NCI-H226 (cell line): ENCODE results near the gene CDC42SE2.

ENCODE experiments used
- DNase-seq: peaks from one replicate; pipeline ENCODE4 v3.0.0-alpha.2; 2015

Gene CDC42SE2

DNA sequence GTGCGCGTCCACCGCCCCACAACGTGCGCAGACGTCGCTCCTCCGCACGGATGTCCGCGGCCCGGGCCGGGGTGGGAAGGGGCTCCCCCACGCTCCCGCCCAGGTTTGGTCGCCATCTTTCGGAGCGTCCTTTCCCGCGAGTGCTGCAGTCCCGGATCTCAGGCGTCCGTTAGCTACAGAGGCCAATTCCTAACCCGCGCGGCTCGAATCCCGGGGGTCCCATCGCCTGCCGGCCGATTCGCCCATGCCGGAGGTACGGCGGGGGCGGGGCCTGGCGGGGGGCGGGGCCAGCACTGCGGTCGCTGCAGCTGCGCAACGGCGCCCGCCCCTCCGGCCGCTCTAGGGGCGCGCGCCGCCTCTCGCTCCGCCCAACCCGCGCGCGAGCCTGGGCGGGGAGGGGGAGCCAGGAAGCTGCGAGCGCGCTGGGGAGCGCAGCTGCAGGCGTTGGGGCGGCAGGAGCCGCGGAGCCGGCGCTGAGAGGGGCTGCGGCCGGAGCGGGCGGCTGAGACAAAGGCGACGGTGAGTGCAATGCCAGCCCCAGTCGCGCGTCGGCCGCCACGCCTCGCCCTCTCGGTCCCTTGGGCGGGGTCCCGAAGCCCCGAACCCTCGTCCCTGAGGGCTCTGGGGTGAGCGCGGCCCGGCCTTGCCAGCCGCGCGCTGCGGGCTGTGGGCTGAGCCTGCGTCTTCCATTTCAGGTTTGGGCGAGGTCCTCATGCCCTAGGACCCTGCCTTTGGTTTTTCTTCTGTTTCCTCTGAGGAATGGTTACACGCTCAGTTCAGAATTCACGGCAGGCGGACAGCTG is at the start of gene CDC42SE2:
TSS of gene CDC42SE2 (plus strand) at position 406 of the 803 bp plus-strand sequence. CDS start 95,441 bp downstream, outside the sequence.
- DNase-seq = peak; percentile 88

GRCh38 chr5:131214609-131215227 is 49.1 kb upstream of the CDC42SE2 start:
- no peak for DNase-seq

- no peak for DNase-seq
These were observed 46.1 kb upstream of the CDC42SE2 start for GRCh38 chr5:131217791-131218190.

DNA sequence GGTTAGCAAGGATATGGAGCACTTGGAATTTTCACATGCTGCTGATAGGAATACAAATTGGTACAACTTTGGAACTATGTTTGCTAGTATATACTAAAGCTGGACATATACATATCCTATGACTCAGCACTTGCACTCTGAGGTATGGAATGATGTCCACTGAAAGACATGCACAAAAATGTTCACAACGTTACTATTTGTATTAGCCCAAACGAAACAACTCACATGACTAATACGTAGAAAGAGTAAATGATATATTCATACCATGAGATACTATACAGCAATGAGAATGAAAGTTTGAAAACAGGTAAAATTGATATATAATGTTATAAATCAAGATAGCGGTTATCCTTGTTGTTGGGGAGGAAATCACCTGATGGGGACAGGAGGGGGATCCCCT is 45.5 kb upstream of the CDC42SE2 start:
- no peak for DNase-seq

DNA sequence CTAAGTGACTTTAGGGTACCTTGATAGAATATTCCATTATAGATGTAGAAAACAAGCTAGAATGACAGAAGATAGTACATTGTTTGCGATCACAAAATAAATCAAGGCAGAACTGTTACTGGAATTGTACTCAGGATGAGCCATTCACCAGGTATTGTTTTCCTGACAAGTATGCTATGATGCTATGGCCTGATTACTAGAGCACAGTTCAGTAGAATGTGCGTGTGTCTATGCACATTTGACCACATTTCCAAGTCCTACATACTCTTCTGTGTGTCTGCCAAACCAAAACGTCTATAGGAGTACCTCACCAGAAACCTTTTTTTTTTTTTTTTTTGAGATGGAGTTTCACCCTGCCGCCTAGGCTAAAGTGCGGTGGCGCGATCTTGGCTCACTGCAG is 43.3 kb upstream of the CDC42SE2 start:
- no peak for DNase-seq

DNA sequence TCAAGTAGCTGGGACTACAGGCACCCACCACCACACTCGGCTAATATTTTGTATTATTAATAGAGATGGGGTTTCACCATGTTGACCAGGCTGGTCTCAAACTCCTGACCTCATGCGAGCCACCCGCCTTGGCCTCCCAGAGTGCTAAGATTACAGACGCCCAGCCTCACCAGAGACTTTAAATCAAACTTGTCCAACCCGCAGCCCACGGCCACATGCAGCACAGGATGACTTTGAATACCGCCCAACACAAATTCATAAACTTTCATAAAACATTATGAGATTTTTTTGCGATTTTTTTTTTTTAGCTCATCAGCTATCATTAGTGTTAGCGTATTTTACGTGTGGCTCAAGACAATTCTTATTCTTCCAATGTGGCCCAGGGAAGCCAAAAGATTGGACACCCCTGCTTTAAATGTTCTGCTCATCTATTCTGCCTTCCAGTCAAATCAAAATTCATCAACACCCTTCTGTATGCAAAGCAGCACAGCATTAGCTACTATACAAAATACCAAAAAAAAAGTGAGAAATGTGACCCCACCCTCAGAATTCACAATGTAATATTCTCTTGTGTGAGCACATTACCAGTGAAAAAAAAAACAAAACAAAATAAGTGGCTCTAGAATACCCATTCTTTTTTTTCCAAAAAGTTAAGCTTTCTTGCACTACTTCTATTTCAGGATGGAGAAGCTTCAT is 42.7 kb upstream of the CDC42SE2 start:
- DNase-seq = no peak

GRCh38 chr5:131221888-131222287 is 42.0 kb upstream of the CDC42SE2 start:
- DNase-seq = peak; percentile 36

DNA sequence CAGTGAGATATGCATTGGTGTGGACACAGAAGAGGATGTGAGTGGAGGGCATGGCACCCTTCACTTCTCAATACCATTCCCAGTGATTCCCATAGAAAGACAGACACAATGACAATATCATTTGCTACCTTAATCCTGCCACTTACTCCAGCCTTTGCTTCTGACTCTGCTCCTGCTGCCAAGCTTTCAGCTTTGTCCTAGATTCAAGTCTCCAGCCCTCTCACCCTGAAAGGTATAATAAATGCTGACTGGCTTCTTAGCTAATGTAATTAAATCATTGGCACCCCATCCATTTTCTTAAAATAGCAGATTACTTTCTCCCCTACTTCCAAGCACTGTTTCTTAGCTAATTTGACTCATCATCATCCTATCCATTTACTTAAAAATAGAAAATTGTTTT is 41.1 kb upstream of the CDC42SE2 start:
- DNase-seq = no peak

GRCh38 chr5:131223751-131224386 is 40.0 kb upstream of the CDC42SE2 start:
- no peak for DNase-seq

DNA sequence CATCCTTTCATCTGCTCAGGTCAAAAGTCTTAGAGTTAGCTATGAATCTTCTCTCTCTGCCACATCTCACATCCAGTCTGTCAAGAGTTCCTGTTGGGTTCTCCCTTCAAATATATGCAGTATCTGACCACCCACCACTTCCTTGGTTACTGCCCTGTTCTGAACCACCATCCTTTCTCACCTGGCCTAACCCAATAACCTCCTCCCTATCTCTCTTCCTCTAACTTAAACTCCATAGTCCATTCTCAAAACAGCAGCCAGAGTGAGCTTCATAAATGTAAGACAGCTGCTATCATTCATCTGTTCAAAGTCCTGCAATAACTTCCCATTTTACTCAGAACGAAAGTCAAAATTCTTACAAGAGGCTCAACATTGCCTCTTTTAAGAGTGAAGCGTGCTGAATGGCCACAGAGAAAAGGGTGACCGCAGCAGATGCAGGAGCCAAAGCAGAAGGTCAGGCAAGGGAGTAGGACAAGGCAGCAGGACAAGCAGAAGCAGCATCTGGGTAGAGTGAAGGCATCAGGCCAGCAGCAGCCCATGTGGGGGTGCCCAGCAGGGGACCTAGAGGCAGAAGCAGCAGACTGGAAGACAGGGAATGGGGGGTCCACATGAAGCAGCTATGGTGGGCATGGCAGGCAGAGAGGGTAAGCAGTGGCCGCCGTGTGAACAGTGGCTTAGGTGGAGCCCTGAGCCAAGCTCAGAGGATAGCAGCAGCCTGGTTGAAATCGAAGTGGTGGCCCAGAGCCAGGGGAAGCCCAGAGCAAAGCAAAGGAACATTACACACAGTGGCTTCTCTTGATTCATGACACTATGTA is 39.3 kb upstream of the CDC42SE2 start:
- DNase-seq = no peak

DNA sequence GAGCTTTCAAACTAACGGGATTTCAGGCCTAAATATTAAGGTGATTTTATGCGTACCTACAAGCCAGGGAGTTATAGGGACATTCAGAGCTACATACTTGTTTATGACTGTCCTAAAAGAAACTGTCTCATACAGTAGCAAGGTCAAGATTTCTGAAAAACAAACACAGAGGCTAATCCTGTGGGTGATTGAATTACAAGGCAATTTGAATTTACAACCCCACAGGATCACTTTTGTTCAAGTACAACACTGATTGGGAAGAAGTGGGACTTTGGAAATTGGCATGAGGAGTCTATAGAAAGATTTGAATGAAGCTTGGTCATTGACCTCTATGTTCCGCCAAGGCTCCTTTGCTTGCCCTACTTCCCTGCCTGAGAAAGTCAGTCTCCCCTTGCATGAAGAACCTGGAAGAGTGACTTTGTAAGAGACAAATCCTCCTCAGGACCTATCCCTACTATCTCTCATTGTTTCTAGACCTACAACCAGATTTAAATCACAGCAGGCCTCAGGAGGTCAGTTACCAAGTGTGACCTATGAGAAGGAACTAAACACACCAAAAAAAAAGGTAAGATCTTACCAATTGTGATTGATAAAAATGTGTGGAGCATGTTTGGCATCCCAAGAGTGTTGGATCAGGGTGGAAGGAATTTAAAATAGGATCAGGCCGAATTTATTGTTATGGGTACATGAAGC is 38.4 kb upstream of the CDC42SE2 start:
- DNase-seq = no peak

- peak; percentile 50 for DNase-seq
These were observed 37.0 kb upstream of the CDC42SE2 start for GRCh38 chr5:131226899-131227298.

DNA sequence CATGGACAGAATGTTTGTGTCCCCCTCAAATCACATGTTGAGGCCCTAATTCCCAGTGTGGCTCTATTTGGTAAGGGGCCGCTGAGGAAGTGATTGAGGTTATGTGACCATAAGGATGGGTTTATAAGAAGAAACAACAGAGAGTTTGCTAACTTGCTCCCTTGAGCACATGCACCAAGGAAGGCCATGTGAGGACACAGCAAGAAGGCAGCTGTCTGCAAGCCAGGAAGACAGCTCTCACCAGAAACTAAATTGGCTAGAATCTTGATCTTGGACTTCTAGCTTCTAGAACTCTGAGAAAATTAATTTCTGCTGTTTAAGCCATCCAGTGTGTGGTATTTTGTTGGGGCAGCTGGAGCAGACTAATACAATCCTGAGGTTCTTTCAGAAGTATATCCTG is 35.2 kb upstream of the CDC42SE2 start:
- no peak for DNase-seq

DNA sequence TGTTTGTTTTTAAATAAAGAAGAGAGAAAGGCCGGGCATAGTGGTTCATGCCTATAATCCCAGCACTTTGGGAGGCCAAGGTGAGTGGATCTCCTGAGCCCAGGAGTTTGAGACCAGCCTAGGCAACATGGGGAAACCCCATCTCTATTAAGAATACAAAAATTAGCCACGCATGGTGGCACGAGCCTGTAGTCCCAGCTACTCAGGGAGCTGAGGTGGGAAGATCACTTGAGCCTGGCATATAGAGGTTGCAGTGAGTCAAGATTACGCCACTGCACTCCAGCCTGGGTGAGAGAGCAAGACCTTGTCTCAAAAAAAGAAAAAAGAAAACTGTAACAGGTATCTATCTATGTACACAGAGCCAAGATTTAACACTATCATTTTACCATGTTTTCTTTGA is 34.2 kb upstream of the CDC42SE2 start:
- DNase-seq = no peak

DNA sequence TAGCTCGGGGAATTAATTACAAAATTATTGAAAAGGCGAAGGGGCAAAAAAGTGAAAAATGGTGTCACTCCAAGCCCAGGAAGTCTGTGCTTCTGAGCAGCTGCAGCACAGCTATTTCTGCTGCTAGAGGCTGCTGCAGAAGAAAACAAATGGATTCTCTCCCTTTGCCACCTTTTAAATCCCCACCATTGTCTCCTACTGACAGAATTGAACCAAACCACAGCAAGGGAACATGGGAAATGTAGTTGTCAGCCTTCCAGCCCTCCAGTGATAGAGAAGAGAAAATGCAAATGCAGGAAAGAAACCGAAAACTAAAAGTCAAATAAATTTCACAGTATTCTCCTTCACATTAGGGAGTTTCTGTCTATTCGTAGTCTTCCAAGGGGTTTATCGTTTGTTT is 33.4 kb upstream of the CDC42SE2 start:
- DNase-seq = no peak

- DNase-seq = no peak
These were observed 24.2 kb upstream of the CDC42SE2 start for GRCh38 chr5:131239686-131240085.

GRCh38 chr5:131242728-131243255 is 21.1 kb upstream of the CDC42SE2 start:
- peak; percentile 52 for DNase-seq

GRCh38 chr5:131245312-131245711 is 18.5 kb upstream of the CDC42SE2 start:
- no peak for DNase-seq

GRCh38 chr5:131245948-131246347 is 17.9 kb upstream of the CDC42SE2 start:
- no peak for DNase-seq

GRCh38 chr5:131246504-131246903 is 17.3 kb upstream of the CDC42SE2 start:
- no peak for DNase-seq

DNA sequence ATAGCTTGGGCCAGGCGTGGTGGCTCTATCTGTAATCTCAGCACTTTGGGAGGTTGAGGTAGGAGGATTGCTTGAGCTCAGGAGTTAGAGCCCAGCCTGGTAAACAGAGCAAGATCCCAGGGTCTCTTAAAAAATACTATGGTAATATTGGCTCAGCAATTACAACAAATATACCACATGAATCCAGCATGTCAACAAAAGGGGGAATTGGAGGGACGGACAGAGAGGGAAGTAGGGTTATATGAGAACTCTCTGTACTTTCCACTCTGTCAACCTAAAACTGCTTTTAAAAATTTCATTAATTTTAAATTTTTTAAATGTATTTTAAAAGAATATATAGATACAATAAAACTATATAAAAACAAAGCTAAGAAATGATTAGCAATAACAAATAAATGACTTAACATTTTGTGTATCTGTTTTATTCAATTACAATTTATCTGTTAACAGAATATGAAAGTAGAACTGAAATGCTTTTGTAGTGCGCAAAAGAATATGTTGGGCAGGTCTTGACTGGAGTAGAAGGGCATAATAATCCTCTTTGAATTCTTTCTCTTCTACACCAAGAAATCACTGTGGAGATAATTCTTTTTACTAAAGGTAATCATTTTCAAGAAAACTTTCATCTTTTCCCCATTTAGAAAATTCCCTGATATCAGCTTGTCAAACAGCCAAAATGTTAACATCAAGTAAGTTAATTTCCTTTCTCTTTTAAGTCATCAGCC is 12.9 kb upstream of the CDC42SE2 start:
- DNase-seq = no peak
